GM18907 (cell line): ENCODE measurements around the gene GRID1.

ENCODE experiments used
- ATAC-seq: cut with Tn5 transposase; IDR thresholded peaks from one replicate; pipeline ENCODE4 v1.9.1; 2021; ENCODE audit warnings: mild to moderate bottlenecking, moderate library complexity; ENCODE audit not compliant: unreplicated experiment

The GRID1 gene

DNA sequence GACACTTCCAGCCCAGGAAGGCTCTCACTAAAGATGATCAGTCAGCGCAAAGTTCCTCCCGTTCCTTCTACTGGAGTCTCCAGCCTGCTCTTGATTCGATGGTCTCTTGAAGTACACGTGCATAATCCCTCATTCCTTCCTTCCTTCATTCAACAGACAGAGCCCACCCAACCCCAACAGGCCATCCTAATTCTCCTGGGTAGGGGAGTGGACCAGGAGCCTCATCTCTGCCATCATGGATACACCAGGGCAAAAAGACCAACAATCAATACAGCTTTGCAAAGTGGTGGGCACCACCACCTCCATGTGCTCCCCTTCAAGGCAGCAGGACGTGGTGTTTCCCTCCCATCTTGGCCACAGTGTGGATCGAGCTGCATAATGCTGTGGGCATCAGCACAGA, 446.3 kb downstream of the GRID1 start:
- no peak for ATAC-seq

GRCh38 chr10:85919491-85920021, 447.0 kb downstream of the GRID1 start:
- no peak for ATAC-seq

DNA sequence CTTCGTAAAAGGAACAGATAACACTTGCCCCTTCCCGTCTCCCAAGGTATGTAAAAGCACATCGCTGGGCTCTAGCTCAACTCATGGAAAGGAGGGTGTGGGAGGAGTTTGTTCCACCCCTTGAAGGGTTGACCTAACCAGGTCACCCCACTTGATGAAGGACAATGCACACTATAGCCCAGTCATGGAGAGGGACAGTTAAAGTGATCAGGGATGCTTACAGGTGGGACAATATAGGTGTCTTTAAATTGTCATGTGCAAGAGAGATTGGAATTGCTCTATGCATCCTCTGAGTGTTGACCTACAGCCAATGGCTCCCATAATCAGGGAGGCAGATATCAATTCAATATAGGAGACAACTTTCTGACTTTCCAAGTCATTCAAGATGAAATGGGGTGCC, 448.2 kb downstream of the GRID1 start:
- no peak for ATAC-seq

DNA sequence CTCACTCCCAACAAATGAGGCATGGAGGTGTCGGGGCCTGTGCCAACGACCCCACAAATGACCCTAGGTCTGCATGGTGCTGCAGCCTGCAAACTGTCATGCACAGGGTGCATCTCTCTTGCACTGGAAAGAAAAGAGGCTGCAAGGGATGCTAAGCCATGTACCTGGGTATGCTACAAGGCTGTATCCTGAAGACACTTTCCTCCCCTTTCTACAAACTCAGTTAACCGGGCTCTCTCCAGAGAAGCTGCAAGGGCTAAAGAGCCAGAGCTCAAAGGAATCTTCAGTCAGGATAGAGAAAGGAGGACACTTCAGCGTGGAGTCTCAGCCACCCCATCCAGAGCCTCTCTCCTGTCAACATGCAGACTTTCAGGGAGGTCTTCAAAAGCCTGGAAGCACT, 449.0 kb downstream of the GRID1 start:
- no peak for ATAC-seq

- ATAC-seq: no peak
Observed at GRCh38 chr10:85916994-85917573, 449.5 kb downstream of the GRID1 start.

DNA sequence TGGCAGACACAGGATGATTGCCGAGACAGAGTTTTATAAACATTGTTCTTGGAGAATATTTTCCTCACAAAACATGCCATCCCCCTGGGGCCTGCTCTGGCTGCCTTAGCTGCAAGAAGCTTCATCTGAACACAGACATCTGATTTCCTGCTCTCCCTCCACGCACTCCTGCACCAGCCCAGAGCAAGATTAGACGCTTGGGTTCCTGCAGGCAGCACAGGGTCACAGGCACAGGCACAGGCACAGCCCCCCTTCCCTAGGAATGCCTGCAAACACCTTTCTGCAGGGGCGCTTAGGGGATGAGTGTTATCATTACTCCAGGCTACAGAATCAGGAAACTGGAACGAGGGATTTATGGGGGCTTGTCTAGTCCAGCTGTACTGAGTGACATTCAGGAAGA, 450.3 kb downstream of the GRID1 start:
- no peak for ATAC-seq

- ATAC-seq: no peak
Observed at GRCh38 chr10:85915245-85915846, 451.2 kb downstream of the GRID1 start.

- ATAC-seq: no peak
Observed at GRCh38 chr10:85914720-85915119, 451.9 kb downstream of the GRID1 start.

- no peak for ATAC-seq
Observed at GRCh38 chr10:85908462-85908861, 458.1 kb downstream of the GRID1 start.

DNA sequence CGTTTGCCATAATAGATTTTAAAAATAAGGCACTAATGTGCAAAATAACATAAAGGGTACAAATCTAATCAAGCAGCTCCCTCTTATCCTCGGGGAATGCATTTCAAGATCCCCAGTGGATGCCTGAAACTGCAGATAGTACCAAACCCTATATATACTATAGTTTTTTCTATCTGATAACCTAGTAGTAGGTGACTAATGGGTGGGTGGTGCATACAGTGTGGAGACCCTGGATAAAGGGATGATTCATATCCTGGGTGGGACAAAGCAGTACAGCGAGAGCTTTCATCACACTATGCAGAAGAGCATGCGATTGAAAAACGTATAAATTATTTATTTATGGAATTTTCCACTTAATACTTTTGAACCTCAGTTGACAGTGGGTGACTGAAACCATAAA, 464.5 kb downstream of the GRID1 start:
- ATAC-seq: no peak

DNA sequence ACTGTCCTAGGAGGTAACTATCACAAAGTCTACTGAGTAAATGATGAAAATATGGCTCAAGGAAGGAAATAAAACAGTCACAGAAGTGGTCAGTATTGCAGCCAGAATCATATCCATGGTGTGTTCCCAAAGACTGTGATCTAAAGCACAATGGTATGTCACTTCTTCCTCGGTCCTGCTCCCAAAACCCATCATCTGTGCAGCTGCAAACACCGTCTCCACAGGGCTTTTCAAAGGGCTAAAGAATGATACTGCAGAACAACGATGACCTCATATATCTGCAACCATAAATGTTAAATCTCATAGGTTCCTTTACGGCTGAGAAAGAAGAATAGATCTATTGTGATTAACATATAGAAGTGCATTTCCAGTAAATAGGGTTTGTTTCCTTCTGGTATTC, 465.0 kb downstream of the GRID1 start:
- ATAC-seq: no peak

- ATAC-seq: no peak
Observed at GRCh38 chr10:85900487-85900886, 466.1 kb downstream of the GRID1 start.

GRCh38 chr10:85900061-85900460, 466.5 kb downstream of the GRID1 start:
- no peak for ATAC-seq

DNA sequence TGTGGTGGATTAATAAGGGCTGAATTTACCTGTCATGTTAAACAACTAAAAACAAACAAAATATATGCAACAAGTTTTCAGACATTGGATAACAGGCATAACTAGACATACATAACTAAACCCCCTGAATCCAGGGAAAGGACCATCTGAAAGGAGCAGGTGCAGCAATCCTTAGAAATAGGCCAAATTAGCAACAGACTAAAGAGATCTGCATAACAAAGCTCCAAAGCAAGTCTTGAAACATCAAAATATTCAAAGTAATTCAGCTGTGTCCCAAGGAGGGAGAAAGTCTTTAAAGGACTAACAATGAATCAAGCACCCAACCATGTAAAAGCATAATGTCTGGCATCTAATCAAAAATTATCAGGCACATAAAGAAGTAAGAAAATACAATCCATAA, 475.1 kb downstream of the GRID1 start:
- ATAC-seq: no peak

GRCh38 chr10:85888559-85888958, 478.0 kb downstream of the GRID1 start:
- no peak for ATAC-seq

GRCh38 chr10:85888004-85888403, 478.6 kb downstream of the GRID1 start:
- ATAC-seq: no peak

GRCh38 chr10:85874208-85874607, 492.4 kb downstream of the GRID1 start:
- no peak for ATAC-seq

- ATAC-seq: no peak
Observed at GRCh38 chr10:85873063-85873462, 493.5 kb downstream of the GRID1 start.

DNA sequence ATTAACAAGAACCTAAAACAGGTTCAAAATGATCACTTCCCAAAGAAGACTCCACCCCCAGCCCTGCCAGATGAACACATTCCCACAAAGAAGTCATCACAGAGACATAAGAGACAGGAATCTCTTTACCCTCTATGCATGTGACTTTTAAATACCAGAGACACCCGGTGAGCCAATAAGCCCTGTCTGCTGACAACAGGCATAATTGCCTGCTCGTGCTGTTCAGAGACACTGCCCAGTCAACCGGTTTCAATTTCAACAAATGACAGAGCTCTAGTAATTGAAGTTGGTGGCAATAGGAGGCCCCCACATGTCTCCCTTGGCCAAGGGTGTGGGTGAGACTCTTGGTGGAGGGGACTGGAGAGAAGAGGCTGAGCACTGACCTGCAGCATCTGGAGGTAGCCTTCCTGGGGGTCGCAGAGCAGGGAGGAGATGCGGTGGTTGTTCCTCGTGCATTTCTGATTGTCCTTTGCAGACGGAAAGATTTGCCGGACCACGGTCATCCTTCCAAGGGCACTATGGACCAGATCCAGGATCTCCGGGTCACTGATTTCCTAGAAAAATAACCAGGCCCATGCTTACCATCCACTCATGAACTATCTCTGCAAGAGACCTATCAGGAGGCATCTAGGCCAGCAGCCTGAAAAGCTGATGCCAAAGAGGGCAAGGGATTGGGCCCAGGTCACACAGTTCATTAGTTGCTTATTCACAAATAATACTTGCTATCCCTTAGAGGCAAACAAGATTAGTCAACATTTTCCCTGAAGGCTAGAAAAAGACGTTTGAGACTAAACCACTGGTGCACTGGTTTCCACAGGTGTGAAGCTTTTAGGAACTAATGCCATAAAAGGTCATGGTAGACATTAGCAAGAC, 497.7 kb downstream of the GRID1 start:
- ATAC-seq: no peak

DNA sequence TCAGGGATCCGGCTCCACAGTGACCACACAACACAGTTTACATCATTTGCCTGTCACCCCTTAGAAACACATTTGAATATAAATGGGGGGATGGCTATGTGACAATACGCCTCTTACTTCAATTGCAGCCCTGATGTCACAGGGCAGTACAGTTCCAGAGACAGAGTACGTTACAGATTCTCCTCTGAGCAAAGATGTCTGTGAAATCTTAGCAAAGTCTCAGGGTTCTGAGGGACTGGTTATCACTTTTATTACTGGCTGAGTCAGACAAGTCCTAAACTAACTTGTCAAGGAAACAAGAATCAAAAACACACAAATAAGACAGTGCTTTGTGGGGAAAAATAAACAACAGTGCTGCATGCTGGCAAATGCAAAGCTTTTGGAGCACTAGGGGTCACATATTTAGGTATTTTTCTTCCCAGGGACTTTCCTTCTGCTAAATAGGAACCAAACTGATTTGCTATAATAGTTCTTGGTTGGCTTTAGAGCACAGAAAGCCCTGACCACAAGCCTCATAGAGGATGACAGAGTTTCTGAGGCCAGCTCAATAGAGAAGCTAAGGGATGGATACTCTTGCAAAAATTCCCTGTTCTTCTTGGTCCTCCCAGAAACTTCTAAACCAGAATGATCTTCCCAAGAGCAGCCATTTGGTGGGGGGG, 501.6 kb downstream of the GRID1 start:
- ATAC-seq: no peak

- ATAC-seq: no peak
Observed at GRCh38 chr10:85864173-85864549, 502.4 kb downstream of the GRID1 start.
